Upper lobe of right lung (tissue), 1 donor: Measurements from ENCODE around the gene FTHL17. TPM values are rescaled to one million over a fixed set of nuclear protein-coding genes. Genes with fewer than 3 reads are reported as not detected.

ENCODE experiments used
- ATAC-seq: fragments of 200-7000 bp; cut with Tn5 transposase; one replicate; pipeline ENCODE4 v1.9.1; 2020; ENCODE audit warnings: mild to moderate bottlenecking, moderate library complexity
- DNase-seq: peaks from one replicate; pipeline ENCODE4 v3.0.0-alpha.2; 2020
- H3K27ac ChIP-seq: fragments of 200-600 bp; one replicate; pipeline ENCODE4 v1.8.0; 2022
- H3K27me3 ChIP-seq: fragments of 200-600 bp; one replicate; pipeline ENCODE4 v1.8.0; 2022; ENCODE audit warnings: mild to moderate bottlenecking
- H3K36me3 ChIP-seq: fragments of 200-600 bp; one replicate; pipeline ENCODE4 v1.8.0; 2022
- H3K4me1 ChIP-seq: fragments of 200-600 bp; one replicate; pipeline ENCODE4 v1.8.0; 2022
- H3K4me3 ChIP-seq: fragments of 200-600 bp; one replicate; pipeline ENCODE4 v1.8.0; 2022; ENCODE audit warnings: mild to moderate bottlenecking
- H3K9me3 ChIP-seq: fragments of 200-600 bp; one replicate; pipeline ENCODE4 v1.8.0; 2022
- CTCF ChIP-seq: fragments of 200-600 bp; IDR thresholded peaks from one replicate; pipeline ENCODE4 v1.8.0; 2022; ENCODE audit warnings: antibody characterized with exemption
- intact Hi-C: fragments of 100-400 bp; cut with DNase I; formaldehyde crosslinking; loops from one replicate; pipeline ENCODE4 v1.11.0; 2022
- long read RNA-seq: library from polyadenylated mRNA; unstranded; transcript quantifications from one replicate; pipeline ENCODE4 v2.0.0, GENCODE V29; 2021
- total RNA-seq: library from RNA; stranded (reverse); fragmentation: NEBNext Ultra II Directional; extraction: Animal tissue kit (Norgen Biotek cat#: 25700); gene quantifications from one replicate; pipeline ENCODE4 v1.2.1, GENCODE V29; 2021
- donor health status: DM: no; HTN: yes; CAD: no; lungs with severe emphysema.

The FTHL17 gene
- total RNA-seq, result not detected
- long read RNA-seq, result 0 reads

- intact Hi-C loops, result no loop called here
- H3K36me3 ChIP-seq, result no peaks in the 10 kb centered on the region
- H3K4me1 ChIP-seq, result no peaks in the 10 kb centered on the region
- no peak for ATAC-seq
- TF ChIP-seq CTCF, result no peak
- no peak within 1 kb of the TSS for H3K4me3 ChIP-seq
- no peaks in the 10 kb centered on the region for H3K9me3 ChIP-seq
- DNase-seq, result no peak
- no peak within 1 kb of the TSS for H3K27ac ChIP-seq
- H3K27me3 ChIP-seq, result no peaks in the 10 kb centered on the region
These were observed at the start of gene FTHL17 for GRCh38 chrX:31071725-31072124. Gene FTHL17 (minus strand): TSS chrX:31072041. CDS start chrX:31071953, 88 bp downstream.

GRCh38 chrX:31117266-31117665 is 45.4 kb upstream of the FTHL17 start:
- Histone ChIP-seq H3K36me3 (no peaks in the 10 kb centered on the region), H3K27me3 (no peaks in the 10 kb centered on the region), H3K4me1 (no peaks in the 10 kb centered on the region), H3K27ac (no peak overlapping the region), H3K4me3 (no peak overlapping the region), H3K9me3 (no peaks in the 10 kb centered on the region)
- ATAC-seq (no peak), DNase-seq (no peak)
- no peak for TF ChIP-seq CTCF
- intact Hi-C loops, result no loop called here

GRCh38 chrX:31115398-31115797 is 43.6 kb upstream of the FTHL17 start:
- ATAC-seq (no peak), DNase-seq (no peak)
- H3K27me3 ChIP-seq, result no peaks in the 10 kb centered on the region
- H3K36me3 ChIP-seq, result no peaks in the 10 kb centered on the region
- H3K4me1 ChIP-seq, result no peaks in the 10 kb centered on the region
- no peaks in the 10 kb centered on the region for H3K9me3 ChIP-seq
- H3K27ac ChIP-seq, result no peak overlapping the region
- H3K4me3 ChIP-seq, result no peak overlapping the region
- intact Hi-C loops, result no loop called here
- TF ChIP-seq CTCF, result no peak

- no peak for TF ChIP-seq CTCF
- Histone ChIP-seq H3K27ac (no peak overlapping the region), H3K4me3 (no peak overlapping the region), H3K36me3 (no peaks in the 10 kb centered on the region), H3K9me3 (no peaks in the 10 kb centered on the region), H3K4me1 (no peaks in the 10 kb centered on the region), H3K27me3 (no peaks in the 10 kb centered on the region)
- ATAC-seq, result no peak
- intact Hi-C loops, result no loop called here
- DNase-seq, result no peak
These were observed 43.0 kb upstream of the FTHL17 start for GRCh38 chrX:31114858-31115257.

GRCh38 chrX:31112226-31112999 is 40.6 kb upstream of the FTHL17 start:
- intact Hi-C loops, result no loop called here
- no peak for ATAC-seq
- Histone ChIP-seq H3K36me3 (no peaks in the 10 kb centered on the region), H3K27me3 (no peaks in the 10 kb centered on the region), H3K9me3 (no peaks in the 10 kb centered on the region), H3K4me1 (no peaks in the 10 kb centered on the region), H3K27ac (no peak overlapping the region), H3K4me3 (no peak overlapping the region)
- no peak for TF ChIP-seq CTCF
- no peak for DNase-seq
